Hepatocyte (in vitro differentiated cells): Measurements from ENCODE around the gene SLC17A9. TPM values are rescaled to one million over a fixed set of nuclear protein-coding genes. Genes with fewer than 3 reads are reported as not detected.

Experiments used
- DNase-seq: peaks from one replicate; pipeline ENCODE4 v3.0.0-alpha.2; 2016; ENCODE audit warnings: low spot score
- H2AFZ ChIP-seq: fragments of 200-600 bp; sonication (generic); 2 replicates; pipeline ENCODE4 v1.6.0; 2016; ENCODE audit warnings: antibody characterized with exemption, mild to moderate bottlenecking
- H3K27ac ChIP-seq: fragments of 200-600 bp; sonication (generic); 2 replicates; pipeline ENCODE4 v1.5.1; 2016; ENCODE audit warnings: mild to moderate bottlenecking
- H3K27me3 ChIP-seq: fragments of 200-600 bp; sonication (generic); 2 replicates; pipeline ENCODE4 v1.6.1; 2016
- H3K36me3 ChIP-seq: fragments of 200-600 bp; sonication (generic); replicated peaks from 2 replicates; pipeline ENCODE4 v1.5.1; 2016; ENCODE audit warnings: low read depth; ENCODE audit not compliant: insufficient read depth
- H3K4me1 ChIP-seq: fragments of 200-600 bp; sonication (generic); 2 replicates; pipeline ENCODE4 v1.5.1; 2016; ENCODE audit warnings: mild to moderate bottlenecking, moderate library complexity; ENCODE audit not compliant: insufficient read depth
- H3K4me2 ChIP-seq: fragments of 200-600 bp; sonication (generic); 2 replicates; pipeline ENCODE4 v1.6.0; 2016
- H3K4me3 ChIP-seq: fragments of 200-600 bp; sonication (generic); 2 replicates; pipeline ENCODE4 v1.5.1; 2016; ENCODE audit warnings: mild to moderate bottlenecking
- H3K79me2 ChIP-seq: fragments of 200-600 bp; sonication (generic); 2 replicates; pipeline ENCODE4 v1.6.0; 2017; ENCODE audit warnings: mild to moderate bottlenecking
- H3K9me2 ChIP-seq: fragments of 200-600 bp; sonication (generic); replicated peaks from 2 replicates; pipeline ENCODE4 v1.6.0; 2017; ENCODE audit warnings: mild to moderate bottlenecking; ENCODE audit not compliant: insufficient read depth
- H3K9me3 ChIP-seq: fragments of 200-600 bp; sonication (generic); 2 replicates; pipeline ENCODE4 v1.5.1; 2016; ENCODE audit warnings: low read depth, mild to moderate bottlenecking
- H4K20me1 ChIP-seq: fragments of 200-600 bp; sonication (generic); 2 replicates; pipeline ENCODE4 v1.6.0; 2016; ENCODE audit warnings: mild to moderate bottlenecking; ENCODE audit not compliant: insufficient read depth, poor library complexity, severe bottlenecking
- CTCF ChIP-seq: fragments of 200-600 bp; sonication (generic); IDR thresholded peaks from 2 replicates; pipeline ENCODE4 v1.5.1; 2016; ENCODE audit warnings: antibody characterized with exemption, mild to moderate bottlenecking; ENCODE audit not compliant: poor library complexity
- EZH2 ChIP-seq: fragments of 200-600 bp; sonication (generic); IDR thresholded peaks from 2 replicates; pipeline ENCODE4 v1.6.1; 2016; ENCODE audit warnings: antibody characterized with exemption, mild to moderate bottlenecking, borderline replicate concordance
- EZH2phosphoT487 ChIP-seq: fragments of 200-600 bp; sonication (generic); IDR thresholded peaks from one replicate; pipeline ENCODE4 v1.6.1; 2018; ENCODE audit warnings: antibody characterized with exemption, mild to moderate bottlenecking, low read depth, moderate library complexity; ENCODE audit not compliant: unreplicated experiment, severe bottlenecking
- WGBS: methylation state at CpG from one replicate; pipeline ENCODE4 v1.1.6; 2016; ENCODE audit warnings: low lambda C conversion rate; ENCODE audit errors: missing lambda C conversion rate; 5-methylcytosine and 5-hydroxymethylcytosine counted together
- polyA plus RNA-seq: library from polyadenylated mRNA; unstranded; fragments of >200 nt; fragmentation: Nextera tagmentation; extraction: Ambion mirVana; gene quantifications from 2 replicates; pipeline ENCODE4 v1.2.1, GENCODE V29; 2016
- total RNA-seq: library from RNA; depleted of rRNA; stranded (reverse); fragments of >200 nt; gene quantifications from 2 replicates; pipeline ENCODE4 v1.2.3, GENCODE V29; 2014

SLC17A9 gene
- total and polyA plus RNA-seq, 2 experiments from 2014 or later = 26.9 to 83.9 TPM

GRCh38 chr20:62957136-62958117 lies 4.9 kb downstream of the SLC17A9 start:
- Histone ChIP-seq H3K27me3 (no peaks in the 10 kb centered on the region), H4K20me1 (no peaks in the 10 kb centered on the region)
- 96% methylated on average over 30 of the region's 36 CpGs for WGBS

GRCh38 chr20:62958388-62959100 lies 6.0 kb downstream of the SLC17A9 start:
- no peaks in the 10 kb centered on the region for H3K9me3 ChIP-seq
- H3K27ac ChIP-seq = no peak overlapping the region
- H3K27me3 ChIP-seq = no peaks in the 10 kb centered on the region
- H3K4me2 ChIP-seq = no peak overlapping the region
- H2AFZ ChIP-seq = no peak overlapping the region
- DNase-seq = no peak
- peaks cover 18% of the 10 kb centered on the region for H3K4me1 ChIP-seq
- H3K79me2 ChIP-seq = no peaks in the 10 kb centered on the region
- TF ChIP-seq CTCF (no peak), EZH2 (no peak), EZH2phosphoT487 (no peak)
- H3K9me2 ChIP-seq = no peaks in the 10 kb centered on the region
- no peaks in the 10 kb centered on the region for H3K36me3 ChIP-seq
- no peak overlapping the region for H3K4me3 ChIP-seq
- WGBS = 89% methylated on average over 9 of the region's 10 CpGs
- no peaks in the 10 kb centered on the region for H4K20me1 ChIP-seq

More at GRCh38 chr20:62957136-62958117, 4.9 kb downstream of the SLC17A9 start:
- no peak overlapping the region for H3K4me3 ChIP-seq
- DNase-seq = no peak
- no peak overlapping the region for H2AFZ ChIP-seq
- no peaks in the 10 kb centered on the region for H3K9me2 ChIP-seq
- H3K4me1 ChIP-seq = peaks cover 28% of the 10 kb centered on the region
- H3K4me2 ChIP-seq = no peak overlapping the region
- H3K27ac ChIP-seq = no peak overlapping the region
- no peaks in the 10 kb centered on the region for H3K36me3 ChIP-seq
- no peak for TF ChIP-seq CTCF
- TF ChIP-seq EZH2 = no peak
- no peak for TF ChIP-seq EZH2phosphoT487
- H3K9me3 ChIP-seq = no peaks in the 10 kb centered on the region
- peaks cover 2% of the 10 kb centered on the region for H3K79me2 ChIP-seq

GRCh38 chr20:62959101-62959971 lies 6.8 kb downstream of the SLC17A9 start:
- 88% methylated on average over 43 of the region's 43 CpGs for WGBS
- no peaks in the 10 kb centered on the region for H3K9me2 ChIP-seq
- H2AFZ ChIP-seq = no peak overlapping the region
- no peak overlapping the region for H3K27ac ChIP-seq
- DNase-seq = no peak
- H3K4me1 ChIP-seq = peaks cover 14% of the 10 kb centered on the region
- no peak for TF ChIP-seq CTCF
- no peak for TF ChIP-seq EZH2
- no peak for TF ChIP-seq EZH2phosphoT487
- H3K79me2 ChIP-seq = no peaks in the 10 kb centered on the region
- H3K4me3 ChIP-seq = no peak overlapping the region
- H3K27me3 ChIP-seq = no peaks in the 10 kb centered on the region
- no peak overlapping the region for H3K4me2 ChIP-seq
- no peaks in the 10 kb centered on the region for H4K20me1 ChIP-seq
- H3K9me3 ChIP-seq = no peaks in the 10 kb centered on the region
- no peaks in the 10 kb centered on the region for H3K36me3 ChIP-seq
